C4-2B (cell line): ENCODE data around the gene KLK10.
A peak's percentile ranks its signal among the peaks of the same experiment; 100 is the strongest.

ENCODE experiments used
- CTCF ChIP-seq: fragments of 450-650 bp; conservative IDR thresholded peaks from 2 replicates; pipeline ENCODE4 v1.5.1; 2017; ENCODE audit warnings: mild to moderate bottlenecking
- ZFX ChIP-seq: fragments of 450-650 bp; IDR thresholded peaks from 2 replicates; pipeline ENCODE4 v1.6.1; 2017

- peak; percentile 94 for TF ChIP-seq CTCF
- TF ChIP-seq ZFX, result no peak
Measured at GRCh38 chr19:51020988-51021651, 1.6 kb upstream of the KLK10 start.
